GM21526 (cell line): ENCODE measurements around the gene ZNRF2.
"Not testable (repeated sequence)": the region's sequence is repeated elsewhere in the genome, so short reads cannot be mapped to it uniquely, and the experiment has no call there.

Source experiments
- ATAC-seq: cut with Tn5 transposase; IDR thresholded peaks from one replicate; pipeline ENCODE4 v1.9.1; 2021; ENCODE audit warnings: moderate library complexity; ENCODE audit not compliant: unreplicated experiment, low FRiP score

The ZNRF2 gene

GRCh38 chr7:30286749-30287148, 2.4 kb downstream of the ZNRF2 start:
- ATAC-seq, result no peak

DNA sequence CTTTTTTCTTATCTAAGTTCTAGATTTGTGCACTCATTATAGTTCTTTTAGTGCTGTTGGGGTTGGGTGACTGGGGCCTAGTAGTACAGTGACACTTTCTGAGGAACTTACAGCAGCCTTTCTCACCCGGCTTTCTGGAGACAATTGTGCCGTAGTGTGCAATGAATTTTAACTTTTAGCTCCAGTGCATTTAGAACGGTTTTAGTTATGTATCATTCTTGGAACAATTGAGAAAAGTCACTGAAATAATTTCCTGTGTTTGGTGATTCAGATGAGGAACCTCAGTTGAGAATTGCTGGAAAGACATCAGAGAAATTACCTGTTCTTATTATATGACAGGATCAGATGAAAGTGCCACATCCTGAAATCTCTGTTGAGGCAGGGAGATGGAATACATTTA, 3.2 kb downstream of the ZNRF2 start:
- ATAC-seq, result not testable (repeated sequence)

GRCh38 chr7:30289634-30290033, 5.2 kb downstream of the ZNRF2 start:
- ATAC-seq, result not testable (repeated sequence)

- ATAC-seq, result not testable (repeated sequence)
Observed at GRCh38 chr7:30290317-30290716, 5.9 kb downstream of the ZNRF2 start.

GRCh38 chr7:30292416-30293038, 8.1 kb downstream of the ZNRF2 start:
- ATAC-seq, result not testable (repeated sequence)

DNA sequence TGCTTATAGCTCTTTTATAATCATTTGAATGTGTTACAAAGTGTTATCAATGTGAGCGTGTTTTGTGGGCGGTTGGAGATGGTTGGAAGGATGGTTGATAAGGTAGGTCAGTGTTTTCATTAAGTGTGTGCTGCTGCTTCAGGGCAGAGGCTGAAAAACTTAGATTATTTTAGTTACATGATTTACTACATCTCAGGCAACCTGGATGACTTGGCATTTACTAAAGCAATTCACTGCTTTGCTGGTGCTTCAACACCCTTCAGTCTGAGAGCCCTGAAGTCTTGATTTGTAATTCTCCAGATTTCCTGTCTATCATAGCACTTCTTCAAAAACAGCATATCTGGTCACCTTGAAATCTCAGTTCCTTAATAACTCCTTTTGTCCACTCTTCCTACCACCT, 11.9 kb downstream of the ZNRF2 start:
- ATAC-seq, result not testable (repeated sequence)

GRCh38 chr7:30297499-30297898, 13.1 kb downstream of the ZNRF2 start:
- ATAC-seq, result not testable (repeated sequence)

DNA sequence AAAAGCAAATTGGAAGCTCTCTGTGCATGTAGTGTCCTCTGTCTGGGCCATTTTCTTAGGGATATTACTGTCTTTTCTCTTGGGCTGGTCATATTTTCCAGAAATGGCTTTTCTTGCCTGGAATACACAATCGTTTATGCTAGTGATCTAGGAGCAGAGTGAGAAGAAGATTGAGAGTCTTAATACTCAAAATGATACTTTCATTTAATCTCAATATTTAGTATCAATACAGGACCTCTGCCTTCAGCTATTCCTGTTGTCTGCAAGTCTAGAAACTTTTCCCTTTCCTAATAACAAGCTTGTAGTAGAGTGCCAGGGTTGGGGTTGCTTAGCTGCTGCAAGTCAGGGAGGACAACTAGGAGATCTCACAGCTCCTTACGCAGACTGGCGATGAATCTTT, 14.0 kb downstream of the ZNRF2 start:
- not testable (repeated sequence) for ATAC-seq

GRCh38 chr7:30301751-30302150, 17.4 kb downstream of the ZNRF2 start:
- ATAC-seq, result no peak

- ATAC-seq, result no peak
Observed at GRCh38 chr7:30302656-30303311, 18.4 kb downstream of the ZNRF2 start.

DNA sequence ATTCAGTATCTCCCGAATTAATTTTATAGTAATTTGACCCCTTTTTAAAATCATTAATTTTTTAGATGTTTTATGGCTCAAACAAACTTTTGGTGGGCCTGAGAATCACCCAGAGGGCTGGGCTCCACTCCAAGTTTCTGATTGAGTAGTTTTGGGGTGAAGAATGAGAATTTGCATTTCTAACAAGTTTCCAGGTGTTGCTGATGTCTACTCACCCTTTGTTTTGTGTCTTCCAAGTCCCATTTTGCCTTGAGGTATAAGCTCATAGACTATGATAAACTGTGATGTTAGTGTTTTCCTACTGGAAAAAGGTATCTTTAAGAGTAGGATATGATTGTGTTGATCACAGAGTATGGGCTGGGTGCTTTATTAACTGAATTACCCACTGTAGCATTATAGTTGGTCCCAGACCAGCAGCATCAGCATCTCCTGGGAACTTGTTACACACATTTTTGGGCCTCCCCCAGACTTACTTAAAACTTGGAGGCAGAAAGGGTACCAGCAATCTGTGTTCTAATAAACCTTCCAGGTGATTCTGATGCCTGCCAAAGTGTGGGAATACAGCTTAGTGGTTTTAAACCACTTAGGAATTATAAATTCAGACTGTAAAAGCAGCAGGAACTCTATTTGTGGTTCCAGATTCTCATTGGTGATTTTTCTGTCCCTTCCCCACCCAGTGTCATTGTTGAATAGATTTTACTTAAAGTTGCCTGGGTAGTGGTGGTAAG, 19.1 kb downstream of the ZNRF2 start:
- ATAC-seq, result no peak

DNA sequence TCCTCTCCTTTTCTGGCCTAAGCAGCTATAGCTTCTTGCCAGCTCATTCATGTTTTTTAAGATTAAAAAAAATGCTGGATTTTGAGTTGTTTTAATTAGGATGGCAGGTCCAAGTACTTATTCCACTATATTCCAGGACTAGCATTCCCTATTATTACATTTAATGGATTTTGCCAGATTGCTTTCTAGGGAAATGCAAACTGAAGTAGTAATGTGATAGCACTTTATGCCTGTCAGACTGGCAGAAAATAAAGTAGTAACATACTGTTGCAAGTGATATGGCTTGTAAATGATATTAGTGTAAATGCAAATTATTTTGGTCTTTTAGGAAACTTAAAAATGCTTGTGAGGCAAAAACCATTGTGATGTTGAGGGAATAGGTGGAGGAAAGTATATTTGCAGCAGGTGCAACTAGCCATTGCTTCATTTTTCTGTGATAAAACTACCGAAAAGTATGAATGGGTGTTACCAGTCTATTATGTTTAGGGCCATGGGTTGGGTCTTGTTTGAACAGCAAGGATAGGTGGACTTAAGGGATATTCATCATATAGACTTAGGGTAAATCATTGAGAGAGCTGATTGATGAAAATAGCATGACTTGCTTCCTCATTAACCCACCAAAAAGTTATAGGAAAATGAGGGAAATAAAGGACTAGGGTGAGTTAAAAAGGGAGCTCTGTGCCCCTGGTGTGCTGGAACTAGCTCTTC, 19.9 kb downstream of the ZNRF2 start:
- no peak for ATAC-seq

DNA sequence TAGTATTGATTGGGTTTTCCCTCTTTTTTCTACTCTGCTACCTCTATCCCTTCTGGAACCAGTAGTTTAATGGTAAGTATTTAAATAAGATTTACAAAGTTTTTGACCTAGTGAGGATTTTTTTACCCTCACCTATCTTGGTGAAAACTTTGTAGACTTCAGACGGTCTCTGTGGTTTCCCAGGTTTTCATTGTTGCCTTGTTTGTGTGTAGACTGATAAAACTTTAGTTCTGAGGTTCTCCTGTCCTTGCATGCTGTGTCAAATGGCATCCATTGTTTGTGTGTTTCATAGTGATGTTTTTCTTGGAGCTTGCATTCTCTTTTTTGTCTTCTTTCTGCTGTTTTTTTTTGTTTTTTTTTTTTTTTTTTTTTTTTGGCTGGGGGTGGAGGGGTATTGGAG, 22.6 kb downstream of the ZNRF2 start:
- ATAC-seq, result no peak

DNA sequence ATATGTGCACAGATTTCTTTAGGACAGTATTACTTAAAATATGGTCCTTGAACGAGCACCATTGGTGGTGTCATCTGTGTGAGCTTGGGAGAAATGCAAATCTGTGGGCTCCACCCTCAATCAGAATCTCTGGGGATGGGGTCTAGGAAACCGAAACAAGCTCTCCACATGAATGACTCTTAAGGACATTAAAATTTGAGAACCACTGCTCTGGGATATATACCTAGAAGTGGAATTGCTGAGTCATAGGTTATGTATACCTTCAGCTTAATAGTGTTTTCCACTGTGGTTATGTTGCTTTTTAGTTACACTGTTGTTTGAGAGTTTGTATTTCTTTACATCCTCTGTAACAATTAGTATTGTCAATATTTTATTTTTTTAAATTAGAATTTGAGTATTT, 24.0 kb downstream of the ZNRF2 start:
- no peak for ATAC-seq

GRCh38 chr7:30309302-30309701, 24.9 kb downstream of the ZNRF2 start:
- no peak for ATAC-seq

DNA sequence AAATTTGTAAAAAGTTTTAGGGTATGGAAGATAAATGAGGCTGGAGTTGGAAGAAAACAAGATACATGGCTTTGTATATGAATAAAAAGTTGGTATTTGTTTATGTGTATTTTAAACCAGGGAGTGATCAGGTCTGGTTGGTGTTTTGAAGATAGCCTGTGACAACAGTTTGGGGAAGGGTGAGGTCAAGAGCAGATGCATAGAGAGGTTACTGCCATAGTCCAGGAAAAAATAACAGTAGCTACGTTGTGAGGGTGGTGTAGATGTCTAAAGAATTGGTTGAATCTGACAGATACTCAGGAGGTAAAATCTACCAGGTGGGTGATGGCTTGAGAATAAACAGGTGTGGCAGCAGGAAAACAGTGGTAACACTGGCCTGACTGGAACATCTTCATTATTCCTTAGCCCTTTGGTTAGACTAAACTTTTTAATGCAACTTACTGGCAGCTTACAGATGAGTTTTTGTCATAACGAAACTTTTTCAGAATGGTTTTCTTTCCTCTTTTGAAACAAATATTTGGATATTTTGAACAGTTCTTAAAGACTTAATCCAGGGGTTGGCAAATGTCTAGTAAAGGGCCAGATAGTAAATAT, 25.5 kb downstream of the ZNRF2 start:
- ATAC-seq, result no peak

- ATAC-seq, result no peak
Observed at GRCh38 chr7:30310674-30311362, 26.4 kb downstream of the ZNRF2 start.

DNA sequence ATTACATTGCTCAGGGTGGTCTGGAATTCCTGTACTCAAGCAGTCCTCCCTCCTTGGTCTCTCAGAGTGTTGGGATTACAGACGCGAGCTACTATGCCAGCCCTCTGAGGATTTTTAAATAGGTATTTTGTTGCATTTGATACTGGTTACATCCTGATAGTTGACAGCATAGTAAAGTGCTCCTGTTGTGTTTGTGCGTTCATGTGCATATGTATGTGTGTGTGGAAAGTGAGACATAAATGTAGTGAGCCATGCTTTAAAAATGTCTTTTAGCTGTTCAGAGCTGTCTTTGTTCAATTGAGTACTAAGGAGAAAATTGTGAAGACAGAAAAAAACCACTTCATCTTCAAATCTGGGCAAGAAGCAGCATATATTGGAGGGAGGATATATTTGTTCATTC, 27.8 kb downstream of the ZNRF2 start:
- ATAC-seq, result no peak

- ATAC-seq, result no peak
Observed at GRCh38 chr7:30313348-30313747, 29.0 kb downstream of the ZNRF2 start.

- ATAC-seq, result no peak
Observed at GRCh38 chr7:30313793-30314192, 29.4 kb downstream of the ZNRF2 start.
